CD8-positive, alpha-beta memory T cell (primary cell): ENCODE measurements around the gene BTNL2. TPM values are rescaled to one million over a fixed set of nuclear protein-coding genes. Genes with fewer than 3 reads are reported as not detected.

ENCODE experiments used
- CTCF ChIA-PET: fragments of 350-600 bp; sonication (Branson Sonifier 250); formaldehyde crosslinking; loops from one replicate; lab custom pipeline; 2021; ENCODE audit warnings: antibody characterized with exemption; lab: Charles Lee
- POLR2A ChIA-PET: fragments of 350-600 bp; sonication (Branson Sonifier 250); formaldehyde crosslinking; loops from one replicate; lab custom pipeline; 2021; ENCODE audit warnings: antibody characterized with exemption; lab: Charles Lee
- DNase-seq, 5 donors: peaks; one replicate each; pipeline versions ENCODE4 v3.0.0 to v3.0.0-alpha.2; 2020 to 2022; ENCODE audit warnings: mixed read lengths in 1 of 5
- H3K27ac ChIP-seq: one replicate; pipeline ENCODE4 v1.7.0; 2013; ENCODE audit warnings: low read depth, mild to moderate bottlenecking, low read length, moderate library complexity
- H3K27me3 ChIP-seq: 2 replicates; pipeline ENCODE4 v1.7.0; 2013; ENCODE audit warnings: low read length, mild to moderate bottlenecking; ENCODE audit not compliant: insufficient read depth, poor library complexity, severe bottlenecking
- H3K36me3 ChIP-seq: 2 replicates; pipeline ENCODE4 v1.7.0; 2013; ENCODE audit warnings: mild to moderate bottlenecking, low read length, moderate library complexity; ENCODE audit not compliant: insufficient read depth
- H3K4me1 ChIP-seq: 2 replicates; pipeline ENCODE4 v1.7.0; 2013; ENCODE audit warnings: mild to moderate bottlenecking, low read length, moderate library complexity; ENCODE audit not compliant: insufficient read depth
- H3K4me3 ChIP-seq: 2 replicates; pipeline ENCODE4 v1.7.0; 2013; ENCODE audit warnings: mild to moderate bottlenecking, low read length
- H3K9me3 ChIP-seq: 2 replicates; pipeline ENCODE4 v1.7.0; 2013; ENCODE audit warnings: mild to moderate bottlenecking, low read length
- H3K27ac Mint-ChIP-seq, 8 donors: one replicate each; pipeline ENCODE4 v1.8.0; 2020 to 2021; ENCODE audit warnings: mixed read lengths in 8 of 8, mild to moderate bottlenecking in 6 of 8, inconsistent platforms in 3 of 8, moderate library complexity in 3 of 8
- H3K27me3 Mint-ChIP-seq, 2 donors: one replicate each; pipeline ENCODE4 v1.8.0; 2020 to 2021; ENCODE audit warnings: mixed read lengths in 2 of 2, mild to moderate bottlenecking in 1 of 2, moderate library complexity in 1 of 2
- H3K36me3 Mint-ChIP-seq, 3 donors: one replicate each; pipeline ENCODE4 v1.8.0; 2020 to 2021; ENCODE audit warnings: mixed read lengths in 3 of 3, inconsistent platforms in 1 of 3, mild to moderate bottlenecking in 1 of 3
- H3K4me1 Mint-ChIP-seq, 3 donors: one replicate each; pipeline ENCODE4 v1.8.0; 2020 to 2021; ENCODE audit warnings: mixed read lengths in 3 of 3, inconsistent platforms in 1 of 3, mild to moderate bottlenecking in 1 of 3
- H3K4me3 Mint-ChIP-seq, 7 donors: one replicate each; pipeline ENCODE4 v1.8.0; 2020 to 2021; ENCODE audit warnings: mixed read lengths in 7 of 7, mild to moderate bottlenecking in 6 of 7, moderate library complexity in 4 of 7, inconsistent platforms in 2 of 7
- H3K9me3 Mint-ChIP-seq, 5 donors: one replicate each; pipeline ENCODE4 v1.8.0; 2020 to 2022; ENCODE audit warnings: mixed read lengths in 5 of 5, mild to moderate bottlenecking in 3 of 5, moderate library complexity in 2 of 5, inconsistent platforms in 1 of 5
- polyA plus RNA-seq: library from polyadenylated mRNA; unstranded; fragments of 300-500 nt; fragmentation: Illumina TruSeq; gene quantifications from one replicate; pipeline ENCODE4 v1.2.3, GENCODE V29; 2021
- total RNA-seq, 2 experiments: library from RNA; stranded (reverse); gene quantifications; one replicate each; pipeline ENCODE4 v1.2.3, GENCODE V29; 2021

BTNL2 gene
- total and polyA plus RNA-seq, 3 experiments from 2014 or later, result not detected

- CTCF ChIA-PET, result interaction anchor here (0.8 to 6.6 kb wide), 21 partner anchors 9 to 454 kb away, joined by 3 to 46 read pairs (median 4); no protein-coding TSS in a partner anchor
- no peaks in the 10 kb centered on the region for H3K4me1 ChIP-seq
These were observed 6.6 kb upstream of the BTNL2 start for GRCh38 chr6:32413427-32414047.

GRCh38 chr6:32411566-32412327, 4.8 kb upstream of the BTNL2 start:
- Histone ChIP-seq H3K36me3 (no peaks in the 10 kb centered on the region), H3K27ac (no peak overlapping the region), H3K9me3 (no peaks in the 10 kb centered on the region), H3K4me1 (no peaks in the 10 kb centered on the region), H3K4me3 (no peak overlapping the region), H3K27me3 (peaks cover 20% of the 10 kb centered on the region)
- H3K4me3 Mint-ChIP-seq, result no peak overlapping the region
- no peaks in the 10 kb centered on the region for H3K36me3 Mint-ChIP-seq
- H3K27me3 Mint-ChIP-seq, result peaks cover 30 to 67% of the 10 kb centered on the region in 2 donors
- H3K9me3 Mint-ChIP-seq, result no peaks in the 10 kb centered on the region
- H3K27ac Mint-ChIP-seq, result no peak overlapping the region
- ChIA-PET CTCF (interaction anchor here (0.8 to 6.6 kb wide), 5 partner anchors 8 to 456 kb away, joined by 3 to 46 read pairs (median 16); no protein-coding TSS in a partner anchor), POLR2A (interaction anchor here (1.0 kb wide), 1 partner anchor 307 kb away, joined by 3 read pairs; no protein-coding TSS in a partner anchor)
- H3K4me1 Mint-ChIP-seq, result peaks cover 9 to 13% (median 11%) of the 10 kb centered on the region in 3 donors
- DNase-seq, result no peak

More at GRCh38 chr6:32413427-32414047, 6.6 kb upstream of the BTNL2 start:
- Mint-ChIP-seq H3K4me1 (peaks cover 9 to 13% (median 11%) of the 10 kb centered on the region in 3 donors), H3K36me3 (no peaks in the 10 kb centered on the region), H3K9me3 (no peaks in the 10 kb centered on the region), H3K27ac (no peak overlapping the region), H3K27me3 (peaks cover 30 to 57% of the 10 kb centered on the region in 2 donors), H3K4me3 (no peak overlapping the region)
- no peaks in the 10 kb centered on the region for H3K9me3 ChIP-seq
- POLR2A ChIA-PET, result interaction anchor here (0.6 to 0.7 kb wide), 2 partner anchors 290 to 821 kb away, joined by 3 read pairs; no protein-coding TSS in a partner anchor
- H3K27ac ChIP-seq, result no peak overlapping the region
- no peaks in the 10 kb centered on the region for H3K36me3 ChIP-seq
- H3K27me3 ChIP-seq, result peaks cover 20% of the 10 kb centered on the region
- no peak overlapping the region for H3K4me3 ChIP-seq
- DNase-seq, result peak; percentile 72 to 87 (median 77)

GRCh38 chr6:32410906-32411305, 3.9 kb upstream of the BTNL2 start:
- no peaks in the 10 kb centered on the region for H3K4me1 ChIP-seq
- Mint-ChIP-seq H3K4me3 (no peak overlapping the region), H3K27ac (no peak overlapping the region), H3K27me3 (peaks cover 31 to 68% of the 10 kb centered on the region in 2 donors), H3K9me3 (no peaks in the 10 kb centered on the region), H3K36me3 (no peaks in the 10 kb centered on the region), H3K4me1 (peaks cover 9 to 13% (median 11%) of the 10 kb centered on the region in 3 donors)
- no peak overlapping the region for H3K4me3 ChIP-seq
- no peaks in the 10 kb centered on the region for H3K9me3 ChIP-seq
- DNase-seq, result no peak
- no peaks in the 10 kb centered on the region for H3K36me3 ChIP-seq
- CTCF ChIA-PET, result interaction anchor here (6.6 kb wide), 1 partner anchor 375 kb away, joined by 46 read pairs; no protein-coding TSS in a partner anchor
- no peak overlapping the region for H3K27ac ChIP-seq
- POLR2A ChIA-PET, result interaction anchor here (1.0 kb wide), 1 partner anchor 308 kb away, joined by 3 read pairs; no protein-coding TSS in a partner anchor
- H3K27me3 ChIP-seq, result peaks cover 16% of the 10 kb centered on the region

GRCh38 chr6:32406197-32406596, 784 bp downstream of the BTNL2 start:
- peaks cover 15% of the 10 kb centered on the region for H3K27me3 ChIP-seq
- no peak overlapping the region for H3K27ac ChIP-seq
- Mint-ChIP-seq H3K27me3 (peaks cover 35 to 75% of the 10 kb centered on the region in 2 donors), H3K36me3 (no peaks in the 10 kb centered on the region), H3K27ac (no peak overlapping the region), H3K4me1 (no peaks in the 10 kb centered on the region), H3K9me3 (no peaks in the 10 kb centered on the region), H3K4me3 (no peak overlapping the region)
- no peaks in the 10 kb centered on the region for H3K4me1 ChIP-seq
- DNase-seq, result no peak
- ChIA-PET POLR2A (no interaction called here), CTCF (interaction anchor here (0.6 to 1.2 kb wide), 2 partner anchors 286 to 381 kb away, joined by 3 to 4 read pairs; no protein-coding TSS in a partner anchor)
- H3K36me3 ChIP-seq, result no peaks in the 10 kb centered on the region
- H3K9me3 ChIP-seq, result no peaks in the 10 kb centered on the region
- no peak overlapping the region for H3K4me3 ChIP-seq

- no peak overlapping the region for H3K4me3 Mint-ChIP-seq
- H3K36me3 Mint-ChIP-seq, result no peaks in the 10 kb centered on the region
- ChIA-PET CTCF (no interaction called here), POLR2A (no interaction called here)
- no peak overlapping the region for H3K27ac Mint-ChIP-seq
- Histone ChIP-seq H3K4me1 (no peaks in the 10 kb centered on the region), H3K27ac (no peak overlapping the region), H3K9me3 (no peaks in the 10 kb centered on the region), H3K4me3 (no peak overlapping the region), H3K27me3 (peaks cover 15% of the 10 kb centered on the region), H3K36me3 (no peaks in the 10 kb centered on the region)
- H3K4me1 Mint-ChIP-seq, result no peaks in the 10 kb centered on the region
- DNase-seq, result no peak
- no peaks in the 10 kb centered on the region for H3K9me3 Mint-ChIP-seq
- peaks cover 31 to 77% of the 10 kb centered on the region in 2 donors for H3K27me3 Mint-ChIP-seq
These were observed 1.3 kb downstream of the BTNL2 start for GRCh38 chr6:32405656-32406055.

GRCh38 chr6:32402812-32403211, 4.2 kb downstream of the BTNL2 start:
- Mint-ChIP-seq H3K4me3 (no peak overlapping the region), H3K4me1 (no peaks in the 10 kb centered on the region), H3K36me3 (no peaks in the 10 kb centered on the region), H3K27ac (no peak overlapping the region), H3K9me3 (no peaks in the 10 kb centered on the region), H3K27me3 (peaks cover 30 to 72% of the 10 kb centered on the region in 2 donors)
- ChIA-PET POLR2A (interaction anchor here (0.6 kb wide), 1 partner anchor 907 kb away, joined by 3 read pairs; no protein-coding TSS in a partner anchor), CTCF (interaction anchor here (2.4 to 2.5 kb wide), 2 partner anchors 10 to 11 kb away, joined by 13 to 16 read pairs; no protein-coding TSS in a partner anchor)
- H3K4me3 ChIP-seq, result no peak overlapping the region
- no peak overlapping the region for H3K27ac ChIP-seq
- H3K9me3 ChIP-seq, result no peaks in the 10 kb centered on the region
- no peaks in the 10 kb centered on the region for H3K36me3 ChIP-seq
- no peak for DNase-seq
- H3K27me3 ChIP-seq, result peaks cover 15% of the 10 kb centered on the region
- no peaks in the 10 kb centered on the region for H3K4me1 ChIP-seq

GRCh38 chr6:32401284-32401963, 5.6 kb downstream of the BTNL2 start:
- peaks cover 8% of the 10 kb centered on the region for H3K27me3 ChIP-seq
- Mint-ChIP-seq H3K4me3 (no peak overlapping the region), H3K4me1 (no peaks in the 10 kb centered on the region), H3K9me3 (no peaks in the 10 kb centered on the region), H3K27me3 (peaks cover 27 to 58% of the 10 kb centered on the region in 2 donors), H3K27ac (no peak overlapping the region), H3K36me3 (no peaks in the 10 kb centered on the region)
- no peaks in the 10 kb centered on the region for H3K4me1 ChIP-seq
- CTCF ChIA-PET, result interaction anchor here (1.4 to 2.4 kb wide), 2 partner anchors 12 to 146 kb away, joined by 3 to 16 read pairs; no protein-coding TSS in a partner anchor
- no peaks in the 10 kb centered on the region for H3K9me3 ChIP-seq
- H3K27ac ChIP-seq, result no peak overlapping the region
- no peaks in the 10 kb centered on the region for H3K36me3 ChIP-seq
- POLR2A ChIA-PET, result no interaction called here
- no peak overlapping the region for H3K4me3 ChIP-seq
- DNase-seq, result no peak
